Measurements from ENCODE around the gene DCP2. TPM values are rescaled to one million over a fixed set of nuclear protein-coding genes. Genes with fewer than 3 reads are reported as not detected.
"Not testable (repeated sequence)": the region's sequence is repeated elsewhere in the genome, so short reads cannot be mapped to it uniquely, and the experiment has no call there.

Gene DCP2
- total RNA-seq, 1 donor: 27.9 TPM

- H2AFZ ChIP-seq (ENCODE audit: low read length): no peak overlapping the region
- DNase-seq (ENCODE audit: insufficient read length, low spot score, missing footprints): no peak
- H3K79me2 ChIP-seq (ENCODE audit: insufficient read depth, low read length): no peaks in the 10 kb centered on the region
- H3K27me3 ChIP-seq (ENCODE audit: insufficient read depth, low read length): no peaks in the 10 kb centered on the region
- H3K4me2 ChIP-seq (ENCODE audit: insufficient read depth, low read length): peak overlapping the region; percentile 41
- H3K27ac ChIP-seq (ENCODE audit: low read depth, low read length): no peak overlapping the region
- no peaks in the 10 kb centered on the region for H3K9me3 ChIP-seq (ENCODE audit: low read depth, low read length)
- H3K4me3 ChIP-seq (ENCODE audit: insufficient read depth, low read length): peak overlapping the region; percentile 10
- peaks cover 51% of the 10 kb centered on the region for H3K4me1 ChIP-seq (ENCODE audit: insufficient read depth, low read length)
- peaks cover 2% of the 10 kb centered on the region for H4K20me1 ChIP-seq (ENCODE audit: insufficient read depth, low read length)
- no peak for TF ChIP-seq CTCF (IDR thresholded peaks at IDR 0.05; ENCODE audit: extremely low read depth, low read depth, low read length)
- no peaks in the 10 kb centered on the region for H3K36me3 ChIP-seq (ENCODE audit: insufficient read depth, low read length)
Measured at GRCh38 chr5:112960315-112960714, 16.3 kb upstream of the DCP2 start.

- no peak for TF ChIP-seq CTCF (IDR thresholded peaks at IDR 0.05; ENCODE audit: extremely low read depth, low read depth, low read length)
- Histone ChIP-seq H3K4me3 (ENCODE audit: insufficient read depth, low read length) (no peak overlapping the region), H3K79me2 (ENCODE audit: insufficient read depth, low read length) (no peaks in the 10 kb centered on the region), H2AFZ (ENCODE audit: low read length) (no peak overlapping the region), H3K36me3 (ENCODE audit: insufficient read depth, low read length) (no peaks in the 10 kb centered on the region), H4K20me1 (ENCODE audit: insufficient read depth, low read length) (peaks cover 2% of the 10 kb centered on the region), H3K27me3 (ENCODE audit: insufficient read depth, low read length) (no peaks in the 10 kb centered on the region), H3K4me1 (ENCODE audit: insufficient read depth, low read length) (peaks cover 51% of the 10 kb centered on the region), H3K27ac (ENCODE audit: low read depth, low read length) (no peak overlapping the region), H3K4me2 (ENCODE audit: insufficient read depth, low read length) (no peak overlapping the region), H3K9me3 (ENCODE audit: low read depth, low read length) (no peaks in the 10 kb centered on the region)
- no peak for DNase-seq (ENCODE audit: insufficient read length, low spot score, missing footprints)
Measured at GRCh38 chr5:112960863-112961504, 15.6 kb upstream of the DCP2 start.

- not testable (repeated sequence) for DNase-seq (ENCODE audit: insufficient read length, low spot score, missing footprints); H3K27me3 ChIP-seq (ENCODE audit: insufficient read depth, low read length)
Measured at GRCh38 chr5:112963374-112963733, 13.2 kb upstream of the DCP2 start.

DNA sequence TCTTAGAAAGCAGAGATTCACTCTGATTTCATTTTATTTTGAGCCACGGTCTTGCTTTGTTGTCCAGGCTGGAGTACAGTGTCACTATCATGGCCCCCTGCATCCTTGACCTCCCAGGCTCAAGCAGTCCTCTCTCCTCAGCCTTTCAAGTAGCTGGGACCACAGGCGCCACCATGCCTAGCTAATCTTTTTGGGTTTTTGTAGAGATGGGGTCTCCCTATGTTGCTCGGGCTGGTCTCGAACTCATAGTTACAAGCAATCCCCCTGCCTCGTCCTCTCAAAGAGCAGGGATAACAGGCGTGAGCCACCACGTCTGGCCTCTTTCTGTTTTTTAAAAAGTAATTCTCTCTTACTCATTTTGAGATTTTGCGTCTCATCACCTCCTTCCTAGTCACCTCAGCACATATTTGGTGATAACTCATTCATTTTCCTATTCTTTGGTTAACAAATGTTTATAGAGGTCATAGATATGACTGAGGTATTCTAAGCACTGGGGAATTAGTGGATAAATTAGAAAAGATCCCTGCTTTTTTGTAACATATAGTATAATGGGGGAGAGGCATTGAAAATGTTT is 10.8 kb upstream of the DCP2 start:
- no peak overlapping the region for H3K27ac ChIP-seq (ENCODE audit: low read depth, low read length)
- no peaks in the 10 kb centered on the region for H3K9me3 ChIP-seq (ENCODE audit: low read depth, low read length)
- no peaks in the 10 kb centered on the region for H3K27me3 ChIP-seq (ENCODE audit: insufficient read depth, low read length)
- H3K79me2 ChIP-seq (ENCODE audit: insufficient read depth, low read length): no peaks in the 10 kb centered on the region
- DNase-seq (ENCODE audit: insufficient read length, low spot score, missing footprints): no peak
- H3K36me3 ChIP-seq (ENCODE audit: insufficient read depth, low read length): no peaks in the 10 kb centered on the region
- H3K4me3 ChIP-seq (ENCODE audit: insufficient read depth, low read length): no peak overlapping the region
- H3K4me2 ChIP-seq (ENCODE audit: insufficient read depth, low read length): no peak overlapping the region
- no peak overlapping the region for H2AFZ ChIP-seq (ENCODE audit: low read length)
- H4K20me1 ChIP-seq (ENCODE audit: insufficient read depth, low read length): no peaks in the 10 kb centered on the region
- peaks cover 14% of the 10 kb centered on the region for H3K4me1 ChIP-seq (ENCODE audit: insufficient read depth, low read length)
- TF ChIP-seq CTCF (IDR thresholded peaks at IDR 0.05; ENCODE audit: extremely low read depth, low read depth, low read length): no peak

More at GRCh38 chr5:112963374-112963733, 13.2 kb upstream of the DCP2 start:
- H3K4me2 ChIP-seq (ENCODE audit: insufficient read depth, low read length); H3K4me3 ChIP-seq (ENCODE audit: insufficient read depth, low read length); H2AFZ ChIP-seq (ENCODE audit: low read length); H4K20me1 ChIP-seq (ENCODE audit: insufficient read depth, low read length); H3K9me3 ChIP-seq (ENCODE audit: low read depth, low read length); H3K79me2 ChIP-seq (ENCODE audit: insufficient read depth, low read length); H3K36me3 ChIP-seq (ENCODE audit: insufficient read depth, low read length): not testable (repeated sequence)
- peak overlapping the region; percentile 64 for H3K27ac ChIP-seq (ENCODE audit: low read depth, low read length)
- peaks cover 37% of the 10 kb centered on the region for H3K4me1 ChIP-seq (ENCODE audit: insufficient read depth, low read length)

All from osteoblast (primary cell).